GM21619 (cell line): ENCODE results near the gene TMED6.
A peak's percentile ranks its signal among the peaks of the same experiment; 100 is the strongest.

Experiments
- ATAC-seq: cut with Tn5 transposase; IDR thresholded peaks from one replicate; pipeline ENCODE4 v1.9.1; 2021; ENCODE audit not compliant: unreplicated experiment

TMED6 gene

GRCh38 chr16:69324585-69325253, 26.9 kb downstream of the TMED6 start:
- no peak for ATAC-seq

GRCh38 chr16:69324013-69324531, 27.5 kb downstream of the TMED6 start:
- no peak for ATAC-seq

- no peak for ATAC-seq
These were observed 28.2 kb downstream of the TMED6 start for GRCh38 chr16:69323415-69323814.

GRCh38 chr16:69322343-69322742, 29.2 kb downstream of the TMED6 start:
- ATAC-seq, result no peak

GRCh38 chr16:69321080-69321479, 30.5 kb downstream of the TMED6 start:
- ATAC-seq, result no peak

DNA sequence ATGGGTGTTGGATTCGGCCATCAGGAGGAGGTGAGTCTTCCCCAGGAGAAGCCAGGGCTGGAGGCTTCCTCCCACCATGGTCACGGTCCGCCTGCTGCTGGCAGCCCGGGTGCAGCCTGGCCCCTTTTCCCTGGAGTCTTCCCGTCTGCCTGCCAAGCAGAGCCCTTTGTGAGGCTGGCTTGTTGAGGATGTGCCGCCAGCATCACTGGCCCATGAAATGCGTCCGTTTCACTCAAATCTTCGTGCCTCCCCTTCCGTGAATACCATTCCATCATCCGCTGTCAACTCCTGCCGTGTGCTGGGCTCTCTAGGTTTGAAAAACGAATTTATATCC, 30.9 kb downstream of the TMED6 start:
- no peak for ATAC-seq

- no peak for ATAC-seq
These were observed 31.5 kb downstream of the TMED6 start for GRCh38 chr16:69319826-69320739.

DNA sequence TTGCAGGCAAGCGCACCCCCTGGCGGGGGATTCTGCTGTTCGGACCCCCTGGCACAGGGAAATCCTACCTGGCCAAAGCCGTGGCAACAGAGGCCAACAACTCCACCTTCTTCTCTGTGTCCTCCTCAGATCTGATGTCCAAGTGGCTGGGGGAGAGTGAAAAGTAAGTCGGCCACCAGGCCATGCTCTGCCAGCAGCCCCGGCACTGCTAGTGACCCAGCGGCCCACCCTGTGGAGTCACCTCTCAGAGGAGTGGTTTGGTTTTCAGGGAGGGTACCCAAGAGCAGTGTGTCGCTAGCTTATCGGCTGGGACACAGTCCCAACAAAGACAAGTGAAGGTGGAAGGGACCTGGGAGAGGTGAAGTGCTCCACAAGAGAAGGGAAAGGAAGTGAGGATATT, 32.2 kb downstream of the TMED6 start:
- ATAC-seq, result no peak

DNA sequence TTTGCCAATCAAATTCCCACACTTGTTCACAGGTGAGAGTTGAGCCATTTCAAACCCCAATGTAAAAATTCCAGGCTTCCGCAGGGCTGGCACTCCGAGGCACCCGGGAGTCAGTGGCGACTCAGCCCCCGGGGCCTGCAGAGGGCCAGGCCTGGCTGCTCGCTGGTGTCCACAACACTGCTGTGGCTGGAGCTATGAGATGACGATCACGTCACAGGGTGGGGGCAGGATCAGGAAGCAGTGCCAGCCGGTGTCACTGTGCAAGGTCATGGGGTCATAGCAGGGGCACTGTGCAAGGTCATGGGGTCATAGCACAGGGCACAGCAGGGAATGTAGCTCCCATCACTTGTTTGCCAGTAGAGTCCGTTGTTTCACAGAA, 32.7 kb downstream of the TMED6 start:
- no peak for ATAC-seq

DNA sequence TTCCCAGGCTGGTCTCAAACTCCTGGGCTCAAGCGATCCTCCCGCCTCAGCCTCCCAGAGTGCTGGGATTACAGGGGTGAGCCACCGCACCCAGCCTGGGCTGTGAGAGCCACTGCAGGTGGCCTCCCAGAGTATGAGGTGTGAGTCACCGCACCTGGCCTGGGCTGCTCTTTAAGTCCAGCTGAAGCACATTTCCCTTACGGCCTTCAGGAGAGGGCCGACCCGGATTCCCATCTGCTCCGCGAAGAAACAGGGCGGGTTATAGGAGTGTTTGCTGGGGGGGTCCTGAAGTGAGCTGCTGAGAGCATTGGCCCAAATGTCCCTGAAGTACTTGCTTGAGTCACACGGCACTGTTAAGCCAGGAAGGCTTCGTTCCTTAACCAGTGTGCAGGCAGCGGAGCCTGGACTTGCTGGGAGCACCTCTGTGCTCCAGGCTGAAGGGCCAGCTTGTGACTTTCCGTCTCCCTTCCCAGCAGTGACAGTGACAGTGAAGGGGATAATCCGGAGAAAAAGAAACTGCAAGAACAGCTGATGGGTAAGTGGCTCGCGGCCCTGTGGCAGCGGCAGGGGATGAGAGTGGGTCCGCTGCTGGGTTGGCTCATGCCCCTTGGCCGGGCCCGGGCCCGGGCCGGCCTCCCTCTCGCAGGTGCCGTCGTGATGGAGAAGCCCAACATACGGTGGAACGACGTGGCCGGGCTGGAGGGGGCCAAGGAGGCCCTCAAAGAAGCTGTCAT, 33.2 kb downstream of the TMED6 start:
- no peak for ATAC-seq

DNA sequence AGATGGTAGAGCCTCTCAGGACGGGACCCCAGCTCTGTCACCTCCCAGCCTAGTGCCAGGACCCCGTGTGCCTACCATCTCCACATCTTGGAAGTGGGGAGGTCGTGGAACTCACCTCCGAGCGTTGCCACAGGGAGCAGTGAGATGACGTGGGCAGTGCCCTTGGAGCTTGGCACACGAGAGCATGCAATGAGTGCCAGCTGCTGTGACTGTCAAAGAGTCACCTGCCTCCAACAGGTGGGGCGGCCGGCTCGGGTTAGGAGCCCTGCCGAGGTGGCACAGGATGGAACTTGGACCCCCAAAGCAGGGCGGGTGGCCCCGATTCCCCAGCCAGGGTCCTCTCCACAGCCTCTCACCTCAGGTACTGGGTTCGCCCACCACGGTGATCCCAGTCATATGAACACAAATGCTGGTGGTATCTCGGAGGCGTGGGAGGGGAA, 35.0 kb downstream of the TMED6 start:
- ATAC-seq, result no peak

- ATAC-seq, result no peak
These were observed 35.9 kb downstream of the TMED6 start for GRCh38 chr16:69315486-69316311.

GRCh38 chr16:69314534-69314933, 37.1 kb downstream of the TMED6 start:
- no peak for ATAC-seq

GRCh38 chr16:69313469-69313868, 38.1 kb downstream of the TMED6 start:
- ATAC-seq, result no peak

DNA sequence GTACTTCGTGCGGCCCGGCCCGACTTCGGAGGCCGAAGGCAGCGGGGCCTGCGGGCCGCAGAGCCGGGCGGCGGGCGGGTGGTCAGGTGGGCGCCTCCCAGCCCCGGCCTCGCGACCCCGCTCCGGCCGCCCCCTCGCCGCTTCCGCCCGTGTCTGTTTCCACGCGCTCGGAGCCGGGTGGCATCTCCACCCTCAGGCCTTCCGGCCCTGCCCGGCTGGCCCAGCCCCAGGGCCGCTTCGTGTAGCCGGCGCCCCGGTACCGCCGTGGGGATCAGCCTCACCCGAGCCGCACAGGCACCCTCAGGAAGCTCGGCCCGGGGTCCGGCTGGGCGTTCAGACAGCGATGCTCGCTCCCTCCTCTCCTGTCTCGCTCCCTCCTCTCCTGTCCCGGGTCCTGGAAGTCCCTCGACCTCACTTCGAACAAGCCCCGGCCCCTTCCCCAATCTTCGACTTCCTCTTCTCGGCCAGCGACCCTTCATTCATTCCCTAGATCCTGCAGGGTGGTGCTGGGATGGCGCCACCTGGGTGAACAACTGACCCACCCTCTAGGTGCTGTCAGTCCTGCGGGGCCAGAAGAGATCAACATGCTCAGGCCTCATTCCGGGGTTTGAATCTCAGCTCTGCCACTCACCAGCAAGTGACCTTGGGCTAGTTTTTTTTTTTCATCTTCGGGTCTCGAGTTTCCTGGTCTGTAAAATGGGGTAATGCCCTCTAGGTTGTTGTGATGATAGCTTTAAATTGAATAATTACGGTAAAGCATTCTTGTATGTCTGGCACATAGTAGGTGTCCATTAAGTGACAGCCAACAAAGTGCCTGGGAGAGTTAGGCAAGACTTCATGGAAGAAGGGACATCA, 39.8 kb downstream of the TMED6 start:
- ATAC-seq, result peak; percentile 46

- peak; percentile 89 for ATAC-seq
These were observed 40.7 kb downstream of the TMED6 start, which contains the start of gene VPS4A for GRCh38 chr16:69310653-69311532. Gene VPS4A (plus strand): TSS chr16:69311350. CDS start chr16:69311512, 162 bp downstream.

DNA sequence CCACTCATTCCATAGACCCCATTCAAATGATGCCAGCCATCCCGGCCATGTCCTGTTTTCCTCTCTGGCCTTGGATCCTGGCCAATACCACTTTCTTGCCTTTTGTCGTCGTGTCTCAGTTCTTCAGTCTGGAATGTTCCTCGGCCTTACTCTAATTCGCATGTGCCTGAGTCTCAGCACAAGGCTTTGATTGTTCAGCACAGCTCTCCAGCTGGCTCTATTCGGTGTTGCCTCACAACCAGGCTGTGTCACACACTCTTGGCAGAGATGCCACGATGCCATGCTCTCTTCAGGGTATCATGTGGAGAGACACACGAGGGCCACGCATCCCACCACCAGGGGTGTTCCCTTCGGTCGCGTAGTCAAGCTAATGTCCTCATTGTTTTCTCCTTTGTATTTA, 42.3 kb downstream of the TMED6 start:
- ATAC-seq, result no peak

GRCh38 chr16:69307856-69308255, 43.7 kb downstream of the TMED6 start:
- ATAC-seq, result no peak

- no peak for ATAC-seq
These were observed 44.5 kb downstream of the TMED6 start for GRCh38 chr16:69307091-69307490.
